Endodermal cell (in vitro differentiated cells): ENCODE measurements around the gene CSNK1G3. TPM values are rescaled to one million over a fixed set of nuclear protein-coding genes. Genes with fewer than 3 reads are reported as not detected.
"Not testable (repeated sequence)": the region's sequence is repeated elsewhere in the genome, so short reads cannot be mapped to it uniquely, and the experiment has no call there.

Experiments used
- DNase-seq: peaks from one replicate; pipeline ENCODE4 v3.0.0-alpha.2; 2017
- H3K27ac ChIP-seq: 2 replicates; pipeline ENCODE4 v1.5.1; 2013; ENCODE audit warnings: mild to moderate bottlenecking, low read depth, low read length, moderate library complexity
- H3K27me3 ChIP-seq: 2 replicates; pipeline ENCODE4 v1.6.1; 2013; ENCODE audit warnings: mild to moderate bottlenecking, low read length, moderate library complexity; ENCODE audit not compliant: insufficient read depth, control insufficient read depth, poor library complexity, severe bottlenecking
- H3K36me3 ChIP-seq: 2 replicates; pipeline ENCODE4 v1.7.0; 2013; ENCODE audit warnings: mild to moderate bottlenecking, low read length, moderate library complexity; ENCODE audit not compliant: control insufficient read depth, insufficient read depth
- H3K4me1 ChIP-seq: one replicate; pipeline ENCODE4 v1.7.0; 2013; ENCODE audit warnings: low read length; ENCODE audit not compliant: control insufficient read depth, insufficient read depth
- H3K4me3 ChIP-seq: 2 replicates; pipeline ENCODE4 v1.5.1; 2013; ENCODE audit warnings: mild to moderate bottlenecking, low read length, moderate library complexity
- H3K9ac ChIP-seq: 2 replicates; pipeline ENCODE4 v1.6.1; 2013; ENCODE audit warnings: mild to moderate bottlenecking, low read length, moderate library complexity; ENCODE audit not compliant: poor library complexity, severe bottlenecking; ENCODE audit errors: extremely low read depth
- H3K9me3 ChIP-seq: 2 replicates; pipeline ENCODE4 v1.6.1; 2013; ENCODE audit warnings: mild to moderate bottlenecking, low read length, moderate library complexity; ENCODE audit not compliant: control insufficient read depth
- H3K27ac Mint-ChIP-seq: 2 replicates; pipeline ENCODE4 v1.8.0; 2020; ENCODE audit warnings: mixed read lengths
- H3K27me3 Mint-ChIP-seq: 2 replicates; pipeline ENCODE4 v1.8.0; 2021; ENCODE audit warnings: mild to moderate bottlenecking, mixed read lengths; ENCODE audit not compliant: insufficient read depth
- H3K36me3 Mint-ChIP-seq: 2 replicates; pipeline ENCODE4 v1.8.0; 2020; ENCODE audit warnings: low read depth, mixed read lengths
- H3K4me1 Mint-ChIP-seq: 2 replicates; pipeline ENCODE4 v1.8.0; 2020; ENCODE audit warnings: mixed read lengths
- H3K4me3 Mint-ChIP-seq: 2 replicates; pipeline ENCODE4 v1.8.0; 2020; ENCODE audit warnings: mild to moderate bottlenecking, moderate library complexity, mixed read lengths
- H3K9me3 Mint-ChIP-seq: 2 replicates; pipeline ENCODE4 v1.8.0; 2020; ENCODE audit warnings: mild to moderate bottlenecking, mixed read lengths
- CTCF ChIP-seq: fragments of 200-600 bp; sonication (generic); conservative IDR thresholded peaks from 2 replicates; pipeline ENCODE4 v1.5.0; 2021; ENCODE audit warnings: antibody characterized with exemption, mild to moderate bottlenecking
- WGBS, 2 experiments: methylation state at CpG; one replicate each; pipeline versions ENCODE4 v1.1.5 to v1.1.7; 2013; ENCODE audit warnings: missing lambda C conversion rate in 2 of 2, mixed read lengths in 1 of 2; ENCODE audit not compliant: insufficient coverage in 1 of 2, insufficient read length in 1 of 2; 5-methylcytosine and 5-hydroxymethylcytosine counted together
- total RNA-seq, 2 donors: library from RNA; stranded (reverse); fragmentation: NEBNext Ultra II Directional in 1 of 2; extraction: Animal tissue kit (Norgen Biotek cat#: 25700) in 1 of 2; gene quantifications; 2 replicates in 1 of 2; 3 replicates in 1 of 2; pipeline ENCODE4 v1.2.1, GENCODE V29; 2021

Gene CSNK1G3
- total RNA-seq, 2 donors from 2014 or later, result 47.5 to 48.4 TPM

DNA sequence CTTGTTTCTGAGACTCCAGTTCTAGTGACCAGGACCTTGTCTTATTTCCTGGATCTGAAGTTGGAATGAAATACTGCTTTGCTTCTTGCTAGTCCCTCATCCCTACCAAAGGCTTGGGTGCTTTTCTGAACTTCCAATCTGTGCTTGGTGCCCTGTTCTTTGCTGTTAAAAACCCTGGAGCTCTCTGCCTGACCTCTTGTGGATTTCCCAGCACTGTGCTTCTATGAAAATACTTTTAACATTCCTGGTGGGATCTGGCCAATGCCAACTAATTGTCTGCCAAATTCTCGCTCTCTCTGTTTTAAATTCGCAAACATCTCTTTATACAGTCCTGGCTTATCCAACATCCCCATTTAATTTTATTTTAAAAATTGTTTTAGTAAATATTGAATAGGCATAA is 26.7 kb upstream of the CSNK1G3 start:
- 98 to 100% methylated on average over 1 to 2 of the region's 2 CpGs for WGBS, 2 experiments
- no peaks in the 10 kb centered on the region for H3K9me3 Mint-ChIP-seq
- no peak for DNase-seq

GRCh38 chr5:123486951-123487655 is 24.9 kb upstream of the CSNK1G3 start:
- 82 to 91% methylated on average over 5 to 7 of the region's 7 CpGs for WGBS, 2 experiments
- Mint-ChIP-seq H3K27ac (no peak overlapping the region), H3K4me1 (no peaks in the 10 kb centered on the region), H3K4me3 (no peak overlapping the region), H3K9me3 (no peaks in the 10 kb centered on the region), H3K36me3 (no peaks in the 10 kb centered on the region), H3K27me3 (no peaks in the 10 kb centered on the region)
- Histone ChIP-seq H3K27me3 (no peaks in the 10 kb centered on the region), H3K36me3 (no peaks in the 10 kb centered on the region), H3K27ac (no peak overlapping the region), H3K9ac (no peak overlapping the region), H3K4me1 (no peaks in the 10 kb centered on the region), H3K9me3 (no peaks in the 10 kb centered on the region), H3K4me3 (no peak overlapping the region)
- DNase-seq, result no peak
- TF ChIP-seq CTCF, result no peak

More for the DNA sequence above, 26.7 kb upstream of the CSNK1G3 start:
- no peaks in the 10 kb centered on the region for H3K9me3 ChIP-seq
- H3K27ac ChIP-seq, result no peak overlapping the region
- H3K36me3 Mint-ChIP-seq, result no peaks in the 10 kb centered on the region
- H3K27me3 ChIP-seq, result no peaks in the 10 kb centered on the region
- H3K4me1 Mint-ChIP-seq, result no peaks in the 10 kb centered on the region
- no peak overlapping the region for H3K27ac Mint-ChIP-seq
- no peak overlapping the region for H3K4me3 Mint-ChIP-seq
- H3K27me3 Mint-ChIP-seq, result no peaks in the 10 kb centered on the region
- H3K9ac ChIP-seq, result no peak overlapping the region
- H3K4me1 ChIP-seq, result no peaks in the 10 kb centered on the region
- TF ChIP-seq CTCF, result peak; percentile 14
- H3K4me3 ChIP-seq, result no peak overlapping the region
- H3K36me3 ChIP-seq, result no peaks in the 10 kb centered on the region

- no peak for DNase-seq
- no peak overlapping the region for H3K4me3 ChIP-seq
- no peaks in the 10 kb centered on the region for H3K27me3 ChIP-seq
- Mint-ChIP-seq H3K27ac (no peak overlapping the region), H3K4me1 (no peaks in the 10 kb centered on the region), H3K36me3 (no peaks in the 10 kb centered on the region), H3K27me3 (no peaks in the 10 kb centered on the region), H3K4me3 (no peak overlapping the region), H3K9me3 (no peaks in the 10 kb centered on the region)
- no peaks in the 10 kb centered on the region for H3K36me3 ChIP-seq
- no peak for TF ChIP-seq CTCF
- no peak overlapping the region for H3K27ac ChIP-seq
- no peaks in the 10 kb centered on the region for H3K4me1 ChIP-seq
- WGBS, 2 experiments, result 96 to 100% methylated on average over 1 to 5 of the region's 5 CpGs
- no peak overlapping the region for H3K9ac ChIP-seq
- no peaks in the 10 kb centered on the region for H3K9me3 ChIP-seq
These were observed 21.0 kb upstream of the CSNK1G3 start for GRCh38 chr5:123490974-123491373.

GRCh38 chr5:123495211-123495610 is 16.8 kb upstream of the CSNK1G3 start:
- not testable (repeated sequence) for H3K4me1 Mint-ChIP-seq, H3K27me3 Mint-ChIP-seq, H3K9me3 Mint-ChIP-seq, H3K27ac Mint-ChIP-seq, H3K4me1 ChIP-seq, H3K9me3 ChIP-seq, H3K9ac ChIP-seq, H3K36me3 Mint-ChIP-seq, H3K27me3 ChIP-seq, H3K36me3 ChIP-seq, H3K4me3 Mint-ChIP-seq, DNase-seq, H3K27ac ChIP-seq, H3K4me3 ChIP-seq
- WGBS, 2 experiments, result 94 to 100% methylated on average over 1 to 2 of the region's 2 CpGs
